CD4-positive, alpha-beta T cell treated with Interleukin-6 at 100 ng/mL for 8 hours (primary cell): ENCODE data around the gene SAMD14.

Source experiments
- DNase-seq: peaks from one replicate; pipeline ENCODE4 v3.0.0-alpha.2; 2020; ENCODE audit warnings: mixed read lengths, low spot score

The SAMD14 gene

DNA sequence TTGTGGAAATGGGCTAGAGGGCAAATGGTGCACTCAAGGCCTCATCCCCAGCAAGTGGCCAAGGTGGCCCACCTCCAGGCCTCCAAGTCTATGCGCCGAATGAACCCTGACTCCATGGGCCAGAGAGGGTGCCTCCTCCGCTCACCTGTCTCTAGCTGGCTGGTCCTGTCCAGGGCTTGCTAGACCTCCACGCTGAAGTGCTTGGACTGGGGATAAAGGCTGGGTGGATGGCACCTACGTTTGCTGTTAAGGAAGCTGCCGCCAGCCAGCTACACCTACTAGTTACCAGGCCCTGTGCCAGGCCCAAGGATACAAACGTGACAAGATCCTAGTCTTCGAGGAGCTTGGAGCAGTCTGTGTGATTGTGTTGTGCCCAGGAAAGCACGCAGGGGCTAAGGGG, 35.1 kb upstream of the SAMD14 start:
- no peak for DNase-seq

DNA sequence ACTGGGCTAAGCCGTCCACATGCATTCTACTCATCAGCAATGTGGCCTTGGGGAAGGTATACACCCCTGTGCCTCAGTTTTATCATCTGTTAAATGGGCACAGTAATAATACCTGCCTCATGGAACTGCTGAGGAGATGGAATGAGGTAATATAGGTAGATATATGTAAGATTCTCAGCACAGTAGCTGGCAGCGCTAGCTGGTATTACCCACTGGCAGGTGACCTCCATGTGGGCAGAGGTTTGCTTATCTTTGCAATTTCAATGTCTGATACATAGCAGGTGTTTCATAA, 34.7 kb upstream of the SAMD14 start:
- no peak for DNase-seq

DNA sequence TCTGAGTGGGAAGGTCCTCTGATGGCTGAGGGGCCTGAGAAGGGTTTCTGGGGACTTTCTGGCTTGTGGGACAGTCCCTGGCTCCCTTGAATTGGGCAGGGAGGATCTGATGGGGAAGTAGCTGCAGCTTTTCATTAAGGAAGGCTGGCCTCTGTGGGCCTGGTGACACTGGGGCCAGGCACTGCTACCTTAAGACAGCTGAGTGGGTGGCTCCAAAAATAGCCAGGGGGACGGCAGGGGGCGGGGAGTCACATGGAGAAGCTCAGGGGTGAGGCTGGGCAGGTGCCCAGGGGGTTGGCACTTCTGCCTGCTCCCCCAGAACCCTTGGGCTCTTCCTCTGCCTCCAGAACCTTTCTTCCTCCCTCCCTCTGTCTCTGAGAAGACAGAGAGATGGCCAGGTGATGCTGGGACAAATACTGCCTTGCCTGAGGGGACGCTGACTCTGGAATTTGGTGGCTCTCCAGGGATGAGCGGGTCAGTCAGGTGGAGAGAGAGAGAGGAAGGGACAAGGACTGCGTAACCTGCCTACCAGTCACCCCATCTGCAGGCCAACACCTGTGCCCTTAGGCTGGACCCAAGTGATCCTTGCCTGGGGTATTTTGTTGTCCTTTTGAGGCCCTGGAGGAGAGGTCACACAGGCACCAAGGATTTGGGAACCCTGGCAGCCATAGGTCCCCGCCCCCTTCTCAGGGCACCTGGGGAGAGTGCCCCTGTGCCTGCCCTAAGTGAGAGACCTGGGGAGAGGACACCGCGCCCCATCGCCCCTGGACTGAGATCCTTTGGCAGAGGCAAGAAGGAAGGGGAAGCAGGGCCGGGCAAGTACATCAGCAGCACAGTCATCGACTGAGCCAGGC, 34.1 kb upstream of the SAMD14 start:
- no peak for DNase-seq

DNA sequence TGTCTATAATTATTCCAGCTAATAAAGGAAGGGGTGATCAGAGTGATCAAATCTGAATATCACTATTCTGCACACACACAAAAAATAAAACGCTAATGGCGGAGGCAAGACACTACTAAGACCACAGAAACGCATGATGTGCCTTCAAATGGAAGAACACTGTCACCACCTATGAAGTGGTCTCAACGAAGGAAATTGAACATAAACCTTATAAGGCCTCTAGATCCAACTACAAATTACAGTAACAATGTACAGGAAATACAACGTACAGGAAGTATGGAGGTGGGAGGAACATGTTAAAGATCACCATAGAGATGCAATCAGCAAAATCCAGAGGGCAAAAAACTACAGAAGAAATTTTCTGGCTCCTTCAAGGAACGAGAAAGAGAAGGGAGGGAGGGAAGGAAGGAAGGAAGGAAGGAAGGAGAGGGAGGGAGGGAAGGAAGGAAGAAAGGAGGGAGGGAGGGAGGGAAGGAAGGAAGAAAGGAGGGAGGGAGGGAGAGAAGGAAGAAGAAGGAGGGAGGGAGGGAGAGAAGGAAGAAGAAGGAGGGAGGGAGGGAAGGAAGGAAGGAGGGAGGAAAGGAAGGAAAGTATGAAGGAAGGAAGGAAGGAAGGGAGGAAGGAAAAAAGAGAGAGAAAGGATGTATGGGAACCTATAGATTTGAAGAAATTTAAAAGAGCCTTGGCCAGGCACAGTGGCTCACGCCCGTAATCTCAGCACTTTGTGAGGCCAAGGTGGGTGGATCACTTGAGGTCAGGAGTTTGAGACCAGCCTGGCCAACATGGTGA, 32.7 kb upstream of the SAMD14 start:
- DNase-seq: no peak

DNA sequence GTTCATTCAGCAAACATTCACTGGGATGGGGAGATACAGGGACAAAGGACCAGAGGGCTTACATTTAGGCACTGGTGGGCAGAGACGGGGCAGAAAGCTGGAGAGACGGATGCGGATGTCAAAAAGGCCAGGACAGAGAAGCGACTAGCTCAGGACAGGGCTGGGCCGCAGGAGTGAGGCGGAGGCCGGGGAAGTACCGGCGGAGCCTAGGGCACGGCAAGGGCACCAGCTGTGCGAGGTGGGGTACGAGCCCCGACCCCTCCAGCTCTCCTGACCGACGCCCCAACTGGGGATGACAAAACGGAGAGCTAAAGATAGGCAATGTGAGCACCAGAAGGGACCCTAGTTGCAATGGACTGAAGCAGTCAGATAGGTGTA, 31.9 kb upstream of the SAMD14 start:
- no peak for DNase-seq

DNA sequence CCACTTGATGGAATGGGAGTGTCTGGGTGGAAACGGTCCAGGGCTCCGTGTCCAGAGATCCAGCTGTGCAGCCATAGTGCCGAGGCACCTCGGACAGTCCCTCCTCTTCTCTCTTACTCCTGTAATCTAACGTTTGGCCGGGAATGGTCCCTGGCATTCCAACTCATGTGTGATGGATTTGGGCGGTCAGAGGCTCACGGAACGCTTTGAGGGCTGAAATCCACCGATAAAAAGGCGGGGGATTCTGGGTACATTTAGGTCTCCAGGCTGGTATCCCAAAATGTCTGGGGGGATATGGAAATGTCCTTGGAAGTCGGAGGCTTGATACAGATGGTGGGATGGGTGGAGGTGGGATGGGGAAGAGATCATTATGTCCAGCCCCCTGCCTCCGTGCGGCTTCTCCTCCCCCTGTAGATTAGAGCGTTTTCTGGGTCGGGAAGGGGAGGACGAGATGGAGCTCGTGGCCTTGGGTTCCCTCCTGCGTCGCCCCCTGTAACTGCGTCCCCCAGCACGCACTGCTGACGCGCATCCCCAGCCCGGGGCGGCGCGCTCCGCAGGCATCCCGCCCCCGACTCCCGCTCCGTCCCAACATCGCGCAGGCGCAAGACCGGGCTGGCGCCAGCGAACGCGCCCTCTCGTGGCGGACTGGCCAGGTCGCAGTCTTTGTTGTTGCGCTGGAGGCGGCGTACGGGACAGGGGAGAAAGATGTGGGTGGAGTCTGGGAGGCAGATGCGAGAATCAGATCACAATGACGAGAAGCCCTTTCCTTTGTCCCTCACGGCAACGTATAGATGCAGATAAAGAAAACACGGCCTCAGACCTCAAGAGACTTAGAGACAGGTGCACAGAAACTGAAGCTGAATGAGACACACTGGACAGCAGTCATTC, 31.3 kb upstream of the SAMD14 start:
- peak; percentile 93 for DNase-seq

DNA sequence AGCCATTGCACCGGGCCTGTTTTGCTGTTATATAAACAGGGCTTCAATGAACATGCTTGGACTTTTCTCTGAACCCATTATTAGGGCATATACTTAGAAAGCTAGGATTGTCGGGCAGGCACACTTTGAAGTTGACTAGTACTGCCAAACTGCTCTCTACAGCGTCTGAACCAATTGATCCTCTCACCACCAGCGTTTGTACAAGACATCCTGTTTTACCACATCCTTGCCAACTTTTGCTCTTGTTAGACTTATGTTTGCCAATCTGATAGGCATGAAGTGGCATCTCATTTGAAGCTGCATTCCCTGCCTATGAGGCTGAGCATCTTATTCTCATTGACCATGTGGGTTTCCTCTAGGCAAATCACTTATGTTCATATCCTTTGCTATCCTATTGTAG, 27.9 kb upstream of the SAMD14 start:
- peak; percentile 51 for DNase-seq

DNA sequence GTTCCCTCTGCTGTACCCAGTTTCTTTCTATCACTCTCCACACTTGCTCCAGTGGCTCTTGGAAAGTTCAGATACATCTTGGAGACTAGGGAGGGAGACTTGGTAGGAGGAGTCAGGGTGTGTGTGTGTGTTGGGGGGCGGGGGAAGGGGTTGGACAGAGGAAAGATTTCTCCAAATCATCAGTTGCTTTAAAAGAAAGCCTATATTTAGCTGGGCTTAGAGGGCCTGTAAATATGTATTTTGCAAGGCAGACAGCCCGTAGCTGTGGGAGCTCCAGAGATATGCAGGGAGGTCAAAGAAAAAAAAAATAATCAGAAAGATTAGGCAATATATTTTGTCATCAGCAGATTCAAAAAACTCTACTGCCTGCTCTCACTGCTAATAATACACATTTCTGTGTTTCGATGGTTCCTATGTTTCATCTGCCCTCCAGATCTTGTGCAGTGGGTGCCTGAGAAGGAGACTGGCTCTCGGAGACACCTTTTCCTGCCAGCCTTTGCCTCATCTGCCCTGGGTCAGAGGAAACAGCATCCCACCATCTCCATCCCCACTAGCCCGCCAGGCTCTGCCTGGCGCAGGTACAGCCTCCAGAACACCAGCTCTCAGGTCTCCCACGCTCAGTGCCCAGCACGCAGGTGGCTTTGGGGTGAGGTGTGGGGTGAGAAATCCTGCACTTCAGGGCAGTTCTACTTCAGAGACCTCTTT, 25.3 kb upstream of the SAMD14 start:
- DNase-seq: no peak

DNA sequence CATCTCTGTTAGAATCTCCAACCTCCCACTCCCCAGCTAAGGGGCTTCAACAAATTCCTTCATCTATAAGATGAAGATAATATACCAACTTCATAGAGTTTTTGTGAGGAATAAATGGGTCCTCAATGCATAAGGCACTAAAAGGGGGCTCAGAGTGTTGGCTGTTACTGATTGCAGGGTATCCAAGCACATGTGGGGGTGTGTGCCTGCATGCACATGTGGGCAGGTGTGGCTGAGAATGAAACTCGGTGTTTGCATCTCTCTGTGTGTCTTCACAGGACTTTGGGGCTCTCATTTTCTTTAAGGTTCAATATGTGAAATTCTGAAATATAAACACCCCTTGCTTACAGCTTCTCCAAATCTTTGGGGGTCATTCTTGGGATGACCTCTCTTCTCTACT, 24.6 kb upstream of the SAMD14 start:
- DNase-seq: no peak

DNA sequence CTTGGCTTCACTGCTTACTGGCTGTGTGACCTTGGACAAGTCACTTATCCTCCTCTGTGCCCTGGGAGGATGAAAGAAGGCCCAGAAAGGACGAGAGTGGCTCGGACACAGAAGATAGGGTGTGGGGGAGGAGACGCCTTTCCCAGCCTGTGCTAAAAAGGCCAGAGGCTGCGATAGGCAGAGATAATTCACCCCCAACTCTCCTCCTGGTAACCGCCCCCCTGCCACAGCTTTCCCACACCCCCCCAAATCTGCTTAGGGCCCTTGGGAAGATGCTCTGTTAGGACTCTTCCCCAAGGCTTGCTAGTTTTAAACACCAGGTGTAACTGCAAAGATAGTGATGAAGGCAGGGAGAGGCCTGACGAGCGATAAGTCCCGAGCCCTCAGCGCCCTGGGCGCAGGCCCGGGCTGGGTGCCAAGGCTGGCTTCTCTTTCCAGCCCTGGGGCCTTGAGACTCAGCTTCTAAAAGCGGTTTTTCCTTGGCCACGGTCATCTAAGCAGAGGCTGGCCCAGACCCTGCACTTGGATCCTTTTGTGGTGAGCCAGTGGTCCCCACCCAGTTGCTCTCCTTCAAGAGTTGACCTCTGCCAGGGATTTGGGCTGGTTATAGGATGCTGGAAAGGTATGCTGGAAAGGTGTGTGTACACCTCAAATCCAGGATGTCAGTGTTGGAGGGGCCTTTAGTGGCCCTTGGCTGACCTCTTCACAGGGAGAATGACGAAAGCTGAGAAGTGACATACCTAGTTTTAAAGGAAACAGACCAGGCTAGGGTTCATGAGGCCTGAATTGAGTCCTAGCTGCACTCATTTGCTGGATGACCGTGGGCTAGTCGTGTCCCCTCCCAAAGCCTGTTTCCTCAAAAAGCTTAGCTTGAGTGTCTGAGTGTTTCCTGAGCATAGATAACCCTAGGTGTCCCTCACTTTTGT, 24.0 kb upstream of the SAMD14 start:
- DNase-seq: no peak

DNA sequence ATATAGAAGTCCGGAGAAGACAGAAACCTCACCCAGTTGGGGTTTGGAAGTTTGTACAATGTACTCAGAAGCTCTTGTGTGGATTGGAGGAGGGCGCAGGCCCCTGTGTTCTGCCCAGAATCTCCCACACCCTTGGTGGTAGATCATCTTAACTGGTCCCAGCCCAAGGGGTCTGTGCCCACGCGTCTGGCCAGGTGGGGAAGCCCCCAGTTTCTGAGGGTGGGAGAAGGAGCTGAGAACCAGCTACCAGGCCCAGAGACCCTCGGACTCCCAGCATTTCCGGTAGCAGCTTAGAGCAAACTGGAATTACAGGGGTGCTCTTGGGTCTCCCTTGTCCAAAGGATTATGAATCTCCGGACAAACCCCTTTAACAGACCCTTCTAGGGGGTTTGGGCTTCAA, 22.8 kb upstream of the SAMD14 start:
- DNase-seq: no peak

DNA sequence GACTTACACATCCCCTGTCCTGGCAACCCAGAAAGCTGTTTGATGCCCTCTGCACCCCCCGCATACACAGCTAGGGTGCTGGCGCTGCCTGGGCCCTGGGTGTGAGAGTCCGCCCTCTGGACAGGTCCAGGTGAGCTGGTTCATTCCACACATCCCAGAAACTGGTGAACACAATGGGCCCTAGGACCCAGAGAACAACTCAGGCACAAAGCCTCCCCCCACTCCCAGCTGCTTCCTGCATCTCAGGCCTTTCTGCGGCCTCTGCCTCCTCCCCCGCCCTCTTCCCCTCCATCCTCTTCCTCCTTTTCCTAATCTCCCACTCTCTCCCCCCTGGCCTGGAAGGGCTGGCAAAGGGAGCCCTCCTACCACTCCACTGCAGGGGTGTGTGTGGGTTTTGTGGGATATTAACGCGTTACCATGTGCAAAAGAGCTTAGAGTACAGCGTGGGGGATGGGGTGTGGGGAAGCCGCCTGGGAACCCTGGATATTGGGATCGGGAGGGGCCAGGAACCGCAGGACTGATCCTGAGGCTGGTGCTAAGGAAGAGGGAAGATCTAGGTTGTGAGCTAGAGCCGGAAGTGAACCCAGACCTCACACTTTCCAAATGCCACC, 22.1 kb upstream of the SAMD14 start:
- DNase-seq: peak; percentile 53

DNA sequence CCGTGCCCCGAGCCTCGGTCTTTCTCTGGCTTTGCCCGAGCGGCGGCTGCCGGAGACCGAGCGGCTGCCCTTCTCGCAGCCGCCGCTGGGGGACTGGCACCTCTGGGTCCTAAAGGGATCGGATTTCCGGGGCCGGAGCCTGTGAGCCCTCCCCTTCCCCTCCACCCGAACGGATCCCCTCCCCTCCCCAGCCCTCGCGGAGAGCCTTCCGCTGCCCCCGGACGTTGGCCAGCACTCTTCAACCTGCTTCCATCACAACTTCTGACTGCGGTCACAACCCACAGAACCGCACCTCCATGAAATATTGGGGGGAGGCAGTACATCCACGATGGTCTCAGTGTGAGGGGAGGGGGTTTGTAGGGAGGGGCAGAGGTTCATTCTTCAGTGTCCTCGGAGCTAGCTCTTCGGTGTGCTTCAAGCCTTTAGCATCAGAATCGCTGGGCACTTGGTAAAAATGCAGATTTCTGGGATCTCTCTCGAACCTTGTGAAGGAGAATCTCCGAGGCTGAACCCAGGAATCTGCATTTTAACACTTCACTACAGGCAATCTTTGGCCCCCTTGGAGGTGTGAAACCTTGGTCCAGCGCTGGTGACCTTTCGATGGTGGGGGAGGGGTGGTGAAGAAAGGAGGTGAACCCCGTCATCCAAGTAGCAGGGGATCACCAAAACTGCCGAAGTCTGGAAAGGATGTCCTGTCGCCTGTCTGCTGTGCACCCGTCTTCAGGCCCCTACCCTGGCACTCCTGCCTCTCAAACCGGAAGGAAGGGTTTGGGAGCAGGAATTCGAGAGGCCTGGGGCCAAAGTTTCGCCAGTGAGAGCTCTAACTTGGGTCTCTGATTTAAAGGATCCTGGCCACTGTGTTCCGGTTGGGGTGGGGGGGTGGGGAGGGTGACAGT, 21.3 kb upstream of the SAMD14 start:
- peak; percentile 87 for DNase-seq

DNA sequence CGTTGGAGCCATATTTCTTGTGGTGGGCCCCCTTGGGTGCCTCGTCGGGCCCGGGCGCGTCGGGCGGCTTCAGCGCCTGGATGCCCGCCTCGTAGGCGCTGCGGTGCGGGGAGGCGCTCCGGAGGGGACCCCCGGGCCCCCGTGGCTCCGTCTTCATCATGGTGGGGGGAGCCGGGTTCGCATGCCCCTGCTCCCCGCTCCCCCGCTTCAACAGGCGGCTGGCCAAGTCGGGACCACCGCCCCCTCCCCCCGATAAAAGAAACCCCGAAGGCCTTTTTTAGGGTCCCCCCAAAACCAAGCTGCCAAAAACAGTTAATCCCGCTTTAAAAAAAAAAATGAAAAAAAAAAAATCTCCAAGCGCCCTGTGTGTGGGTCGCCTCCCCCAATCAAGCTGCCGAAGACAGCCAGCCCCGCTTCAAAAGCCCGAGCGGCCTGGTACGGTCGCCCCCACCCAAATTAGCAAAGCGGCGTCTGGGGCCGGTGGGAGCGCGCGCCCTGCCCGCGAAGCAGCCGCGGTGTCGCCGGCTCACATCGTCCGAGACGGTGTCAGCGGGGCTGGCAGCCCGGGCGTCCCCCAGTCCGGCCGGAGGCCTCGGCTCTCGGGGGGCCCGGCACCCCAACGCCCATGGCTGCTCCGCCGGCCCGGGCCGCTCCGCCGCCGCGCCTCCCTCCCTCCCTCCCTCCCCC, 20.5 kb upstream of the SAMD14 start, which contains the start of gene PPP1R9B:
TSS of gene PPP1R9B (minus strand) at position 324 of the 687 bp plus-strand sequence. CDS start at position 160, 164 bp downstream.
- no peak for DNase-seq

DNA sequence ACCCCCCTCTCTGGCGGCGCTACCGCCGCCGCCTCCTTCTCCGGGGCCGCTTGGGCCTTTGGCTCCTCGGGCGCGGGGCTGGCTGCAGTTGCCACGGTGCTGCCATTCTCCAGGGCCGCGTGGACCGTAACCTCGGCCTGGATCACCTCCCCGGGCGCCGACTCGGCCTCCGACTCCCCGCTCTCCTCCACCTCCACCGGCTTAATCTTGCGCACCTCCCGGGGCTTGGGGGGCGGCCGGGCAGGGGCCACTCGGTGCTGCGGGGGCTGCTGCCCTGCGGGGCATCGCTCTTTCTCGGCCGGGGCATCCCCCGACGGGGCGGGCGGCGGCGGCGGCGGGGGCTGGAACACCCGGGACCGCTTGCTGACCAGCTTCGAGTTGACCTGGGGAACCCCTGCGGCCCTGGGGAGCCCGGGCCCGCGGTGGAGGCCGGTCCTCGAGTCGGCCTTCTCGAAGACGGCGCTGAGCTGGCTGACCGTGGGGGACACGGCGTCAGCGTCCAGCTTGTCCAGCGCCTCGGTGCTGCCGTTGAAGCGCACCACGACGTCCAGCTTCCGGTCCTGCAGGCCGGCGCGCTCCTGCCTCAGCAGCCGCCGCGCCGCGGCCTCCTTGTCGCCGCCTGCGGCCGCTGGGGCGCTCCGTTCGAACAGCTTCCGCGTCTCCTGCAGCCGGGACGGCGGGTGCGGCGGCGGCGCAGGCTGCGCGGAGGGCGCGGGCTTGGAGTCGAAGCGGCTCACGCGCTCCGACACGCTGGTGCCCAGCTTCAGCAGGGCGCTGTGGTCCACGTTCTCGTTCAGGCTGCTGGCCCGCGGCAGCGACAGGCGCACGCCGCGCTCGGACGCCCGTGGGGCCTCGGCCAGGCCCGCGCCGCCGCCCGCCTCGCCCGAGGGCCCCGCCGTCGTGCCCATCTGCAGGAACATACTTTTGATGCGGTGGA, 19.7 kb upstream of the SAMD14 start:
- DNase-seq: peak; percentile 37

DNA sequence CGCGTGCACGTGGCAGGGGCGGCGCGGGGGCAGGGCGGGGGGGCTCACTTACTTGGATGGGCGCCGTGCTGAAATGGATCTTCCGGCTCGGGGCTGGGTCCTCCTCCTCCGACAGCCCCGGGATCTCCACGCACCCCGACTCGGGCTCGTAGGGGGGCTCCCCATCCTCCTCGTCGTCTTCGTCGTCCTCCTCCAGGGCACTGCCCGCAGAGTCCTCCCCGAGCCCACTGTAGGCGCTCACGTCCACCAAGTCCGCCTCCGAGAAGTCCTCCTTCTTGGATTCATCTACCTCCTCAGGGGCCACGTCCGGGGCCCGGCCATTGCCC, 19.1 kb upstream of the SAMD14 start:
- no peak for DNase-seq

DNA sequence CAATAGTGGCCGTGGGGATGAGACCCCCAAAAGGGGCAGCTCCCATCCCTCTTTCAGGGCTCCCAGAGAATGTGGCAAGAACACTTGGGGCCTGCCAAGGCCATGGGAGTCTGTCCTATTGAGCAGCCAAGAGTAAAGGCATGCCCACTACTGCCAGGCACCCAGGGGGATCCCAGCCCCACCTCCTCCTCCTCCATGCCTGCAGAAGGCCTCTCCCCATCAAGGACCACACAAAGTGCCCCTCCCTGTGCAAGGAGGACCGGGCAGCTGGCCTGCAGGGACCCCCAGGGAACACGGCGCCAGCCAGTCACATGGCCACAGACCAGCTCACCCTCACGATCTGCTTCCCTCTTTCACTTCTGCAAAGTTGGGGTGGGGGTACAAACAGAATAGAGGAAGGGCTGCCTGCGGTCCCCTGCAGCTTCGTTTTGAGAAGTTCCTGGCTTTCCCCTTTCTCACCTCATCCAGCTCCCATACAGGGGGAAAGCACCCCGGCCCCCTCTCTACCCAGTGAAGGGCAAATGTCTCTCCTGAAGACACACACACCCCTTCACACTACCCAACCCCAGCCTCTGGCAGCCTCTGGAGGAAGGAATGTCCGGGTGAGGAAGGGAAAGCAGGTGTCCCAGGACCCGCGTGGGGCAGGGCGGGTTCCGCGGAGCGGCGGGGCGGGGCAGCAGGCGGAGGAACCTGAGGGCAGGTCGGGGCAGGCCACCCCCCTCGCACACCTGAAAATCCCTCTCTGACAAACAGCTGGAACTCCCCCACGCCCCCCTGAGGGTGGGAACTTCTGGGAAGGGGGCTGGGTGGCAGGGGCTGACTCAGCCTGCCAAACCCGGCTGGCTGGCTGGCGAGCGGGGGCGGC, 18.5 kb upstream of the SAMD14 start:
- peak; percentile 83 for DNase-seq
